Endothelial cell of umbilical vein (primary cell): ENCODE data around the gene TBX18. TPM values are rescaled to one million over a fixed set of nuclear protein-coding genes. Genes with fewer than 3 reads are reported as not detected.

Source experiments
- BruUV-seq: library from RNA; stranded (reverse); fragments of 400-500 nt; replicated peaks from 2 replicates; lab custom pipeline; 2021; lab: Mats Ljungman, UMichigan
- CTCF ChIA-PET: fragments of 300-600, 350-600 bp; sonication (Branson Sonifier 250); formaldehyde crosslinking; loops from one replicate; lab custom pipeline; 2021; ENCODE audit warnings: antibody characterized with exemption, inconsistent platforms; lab: Charles Lee
- POLR2A ChIA-PET: fragments of 300-600, 350-600 bp; sonication (Branson Sonifier 250); formaldehyde crosslinking; loops from one replicate; lab custom pipeline; 2021; ENCODE audit warnings: antibody characterized with exemption, inconsistent platforms; lab: Charles Lee
- DNase-seq: peaks from one replicate; pipeline ENCODE4 v3.0.0-alpha.2; 2011; ENCODE audit warnings: low read depth, low spot score
- FAIRE-seq: peaks from 2 replicates; lab custom pipeline; 2011; peaks lifted over from hg19 to GRCh38; lab: Jason Lieb, UNC
- H2AFZ ChIP-seq: 2 replicates; pipeline ENCODE4 v1.6.0; 2012; ENCODE audit warnings: low read depth, low read length, control low read depth, inconsistent platforms
- H3K27ac ChIP-seq: 2 replicates; pipeline ENCODE4 v1.5.1; 2011; ENCODE audit warnings: low read depth, mild to moderate bottlenecking, control low read depth, low read length, moderate library complexity; ENCODE audit not compliant: insufficient read depth
- H3K27me3 ChIP-seq, 2 experiments: 2 replicates each; pipeline versions ENCODE4 v1.6.0 to v1.6.1; 2011; ENCODE audit warnings: low read length in 2 of 2, mixed read lengths in 1 of 2; ENCODE audit not compliant: control insufficient read depth in 2 of 2, insufficient read depth in 2 of 2
- H3K36me3 ChIP-seq, 2 experiments: 2 replicates in 1 of 2; 3 replicates in 1 of 2; pipeline ENCODE4 v1.5.1; 2011; ENCODE audit warnings: low read length in 2 of 2, mild to moderate bottlenecking in 1 of 2, moderate library complexity in 1 of 2; ENCODE audit not compliant: control insufficient read depth in 2 of 2, insufficient read depth in 2 of 2; ENCODE audit errors: extremely low read depth in 1 of 2
- H3K4me1 ChIP-seq: 3 replicates; pipeline ENCODE4 v1.5.1; 2011; ENCODE audit warnings: mild to moderate bottlenecking, low read length; ENCODE audit not compliant: control insufficient read depth, insufficient read depth; ENCODE audit errors: extremely low read depth
- H3K4me2 ChIP-seq: 2 replicates; pipeline ENCODE4 v1.6.1; 2011; ENCODE audit warnings: low read length, control low read depth, mixed read lengths; ENCODE audit not compliant: insufficient read depth
- H3K4me3 ChIP-seq, 3 experiments: fragments of 200-600 bp in 1 of 3; sonication (generic), shearing (Covaris generic) in 1 of 3; replicated peaks in 1 of 3; 2 replicates each; pipeline ENCODE4 v1.5.1; 2011 to 2016; ENCODE audit warnings: control low read depth in 3 of 3, low read length in 3 of 3, mild to moderate bottlenecking in 2 of 3, inconsistent platforms in 1 of 3, low read depth in 1 of 3, moderate library complexity in 1 of 3; ENCODE audit not compliant: insufficient read depth in 1 of 3
- H3K79me2 ChIP-seq: 2 replicates; pipeline ENCODE4 v1.6.0; 2012; ENCODE audit warnings: low read length, inconsistent platforms; ENCODE audit not compliant: control insufficient read depth, insufficient read depth
- H3K9ac ChIP-seq: replicated peaks from 2 replicates; pipeline ENCODE3; 2011; ENCODE audit warnings: low read length, control low read depth; ENCODE audit not compliant: insufficient read depth; ENCODE audit errors: extremely low read depth
- H3K9me1 ChIP-seq: replicated peaks from 3 replicates; pipeline ENCODE4 v1.6.0; 2011; ENCODE audit warnings: mild to moderate bottlenecking, low read length; ENCODE audit not compliant: control insufficient read depth, insufficient read depth; ENCODE audit errors: extremely low read depth
- H3K9me3 ChIP-seq: replicated peaks from 2 replicates; pipeline ENCODE4 v1.5.1; 2012; ENCODE audit warnings: low read length, inconsistent platforms; ENCODE audit not compliant: control insufficient read depth, insufficient read depth
- H4K20me1 ChIP-seq: replicated peaks from 2 replicates; pipeline ENCODE3; 2011; ENCODE audit warnings: mild to moderate bottlenecking, low read length; ENCODE audit not compliant: control insufficient read depth, insufficient read depth; ENCODE audit errors: extremely low read depth
- CTCF ChIP-seq, 2 donors: IDR thresholded peaks; 1 replicate in 1 of 2; 2 replicates in 1 of 2; pipeline ENCODE4 v1.5.1; 2011; ENCODE audit warnings: low read length in 2 of 2, mild to moderate bottlenecking in 2 of 2, moderate library complexity in 2 of 2, control low read depth in 1 of 2, inconsistent platforms in 1 of 2, low read depth in 1 of 2; ENCODE audit not compliant: insufficient read depth in 1 of 2; ENCODE audit errors: extremely low read depth in 1 of 2
- EZH2 ChIP-seq: IDR thresholded peaks from 2 replicates; pipeline ENCODE4 v1.6.1; 2012; ENCODE audit warnings: borderline replicate concordance, low read depth, mild to moderate bottlenecking, moderate library complexity, low read length, inconsistent platforms; ENCODE audit not compliant: severe bottlenecking
- FOS ChIP-seq: IDR thresholded peaks from 2 replicates; pipeline ENCODE4 v1.6.1; 2011; ENCODE audit warnings: mild to moderate bottlenecking, low read length, moderate library complexity, borderline replicate concordance; ENCODE audit not compliant: insufficient read depth
- GATA2 ChIP-seq: IDR thresholded peaks from 2 replicates; pipeline ENCODE4 v1.7.0; 2011; ENCODE audit warnings: low read depth, mild to moderate bottlenecking, moderate library complexity, mixed read lengths, low read length; ENCODE audit not compliant: insufficient read length, insufficient read depth
- JUN ChIP-seq: IDR thresholded peaks from 2 replicates; pipeline ENCODE4 v1.6.1; 2011; ENCODE audit warnings: borderline replicate concordance, low read depth; ENCODE audit not compliant: insufficient read length, insufficient read depth
- MAX ChIP-seq: IDR thresholded peaks from 2 replicates; pipeline ENCODE4 v1.6.1; 2011; ENCODE audit not compliant: insufficient read depth, insufficient read length
- MYC ChIP-seq: IDR thresholded peaks from one replicate; pipeline ENCODE4 v1.6.1; 2011; ENCODE audit warnings: mild to moderate bottlenecking, low read depth, low read length
- POLR2A ChIP-seq: IDR thresholded peaks from 2 replicates; pipeline ENCODE4 v1.6.1; 2012; ENCODE audit warnings: low read depth, mild to moderate bottlenecking, control low read depth, low read length
- POLR2AphosphoS5 ChIP-seq: IDR thresholded peaks from 2 replicates; pipeline ENCODE4 v1.6.1; 2012; ENCODE audit warnings: low read depth, mild to moderate bottlenecking, control low read depth, low read length, moderate library complexity; ENCODE audit not compliant: insufficient read depth
- dilution Hi-C: fragments of 300-500 bp; cut with MboI; formaldehyde crosslinking; loops from one replicate; pipeline ENCODE4 v1.15.0; 2019; ENCODE audit warnings: low sequenced_read_pairs; ENCODE audit not compliant: extremely low pct_ligation_motif_present
- intact Hi-C: fragments of 100-400 bp; cut with micrococcal nuclease; formaldehyde crosslinking; loops from one replicate; pipeline ENCODE4 v1.10.0; 2022
- polyA plus RNA-seq, 4 experiments: library from polyadenylated mRNA; depleted of rRNA in 3 of 4; stranded (reverse) in 3 of 4; unstranded in 1 of 4; fragments of >200 nt; gene quantifications; 2 replicates each; pipeline versions ENCODE4 v1.2.1 to v1.2.3, GENCODE V29; 2011 to 2012; ENCODE audit warnings: missing spikeins in 1 of 4
- total RNA-seq: library from RNA; stranded (reverse); gene quantifications from 2 replicates; pipeline ENCODE4 v1.2.3, GENCODE V29; 2021

The TBX18 gene
- total and polyA plus RNA-seq, 2 donors (not counting 3 experiments of a cell fraction or from before 2014, with no cell fraction given): 28.4 to 60.5 TPM

GRCh38 chr6:84791927-84792326 is 27.5 kb upstream of the TBX18 start:
- no peaks in the 10 kb centered on the region for H3K9me3 ChIP-seq
- DNase-seq: no peak
- TF ChIP-seq POLR2A: no peak
- no peak for TF ChIP-seq GATA2
- no peak for TF ChIP-seq FOS
- TF ChIP-seq MYC: no peak
- no peak for TF ChIP-seq JUN
- TF ChIP-seq EZH2: no peak
- no peak for TF ChIP-seq CTCF (IDR thresholded peaks at IDR 0.05; ENCODE audit: extremely low read depth in 1 of 2, insufficient read depth in 1 of 2, low read depth in 1 of 2, low read length in 2 of 2)
- TF ChIP-seq MAX: no peak
- no peak for TF ChIP-seq POLR2AphosphoS5
- peaks cover 23% of the 10 kb centered on the region for H3K4me1 ChIP-seq
- H3K27ac ChIP-seq: peak overlapping the region; percentile 70
- intact Hi-C loops: loop anchor here (1.0 kb wide), 2 partner anchors 28 to 187 kb away; partner anchors contain the start of gene TBX18
- H3K27me3 ChIP-seq: no peaks in the 10 kb centered on the region
- FAIRE-seq: no peak
- H3K4me3 ChIP-seq: peak overlapping the region in 1 of 3 experiments; percentile 27
- BruUV-seq: no TSS peak
- no peaks in the 10 kb centered on the region for H3K36me3 ChIP-seq
- CTCF ChIA-PET: interaction anchor here (2.2 to 4.4 kb wide), 3 partner anchors 13 to 177 kb away, joined by 4 to 31 read pairs (median 10); no protein-coding TSS in a partner anchor
- POLR2A ChIA-PET: no interaction called here
- no peak overlapping the region for H2AFZ ChIP-seq
- H4K20me1 ChIP-seq: no peaks in the 10 kb centered on the region
- H3K9ac ChIP-seq: peak overlapping the region; percentile 62
- dilution Hi-C loops: no loop called here
- H3K9me1 ChIP-seq: no peaks in the 10 kb centered on the region
- H3K79me2 ChIP-seq: no peaks in the 10 kb centered on the region
- H3K4me2 ChIP-seq: peak overlapping the region; percentile 94
